A549 (cell line): ENCODE data around the gene POP7. TPM values are rescaled to one million over a fixed set of nuclear protein-coding genes. Genes with fewer than 3 reads are reported as not detected.

Source experiments
- ATAC-seq, 2 experiments: fragments of 200-7000 bp in 1 of 2; fragments of >200 bp in 1 of 2; cut with Nextera tagmentation in 1 of 2; cut with Tn5 transposase in 1 of 2; 3 replicates each; pipeline versions ENCODE4 v1.8.0 to v1.9.1; 2018 to 2020; ENCODE audit warnings: mild to moderate bottlenecking in 1 of 2, moderate library complexity in 1 of 2
- CTCF ChIA-PET: fragments of 300-600 bp; sonication (Branson Sonifier 250); formaldehyde crosslinking; extraction: SDS; loops from one replicate; lab custom pipeline; 2021; ENCODE audit warnings: antibody characterized with exemption, inconsistent platforms; lab: Yijun Ruan, JAX
- POLR2A ChIA-PET: fragments of 350-600 bp; formaldehyde crosslinking; extraction: SDS; loops from one replicate; lab custom pipeline; 2021; ENCODE audit warnings: antibody characterized with exemption, inconsistent platforms; lab: Yijun Ruan, JAX
- DNase-seq, 2 experiments: peaks; one replicate each; pipeline versions ENCODE4 v3.0.0 to v3.0.0-alpha.2; 2011 to 2016; ENCODE audit warnings: low read depth in 1 of 2, low spot score in 1 of 2
- FAIRE-seq: peaks from 2 replicates; lab custom pipeline; 2011; peaks lifted over from hg19 to GRCh38; lab: Jason Lieb, UNC
- H3K27ac ChIP-seq, 2 experiments: fragments of >200 bp; sonication (Bioruptor Twin); formaldehyde crosslinking; 3 replicates each; pipeline ENCODE4 v1.5.1; 2016 to 2017
- H3K4me1 ChIP-seq: fragments of >200 bp; sonication (Bioruptor Twin); formaldehyde crosslinking; 3 replicates; pipeline ENCODE4 v1.6.1; 2016
- H3K4me2 ChIP-seq: fragments of >200 bp; sonication (Bioruptor Twin); formaldehyde crosslinking; 3 replicates; pipeline ENCODE4 v1.6.1; 2016
- H3K4me3 ChIP-seq: fragments of >200 bp; sonication (Bioruptor Twin); formaldehyde crosslinking; 3 replicates; pipeline ENCODE4 v1.5.1; 2016
- H3K9me3 ChIP-seq: fragments of >200 bp; sonication (Bioruptor Twin); formaldehyde crosslinking; 3 replicates; pipeline ENCODE4 v1.6.1; 2016
- BHLHE40 ChIP-seq: IDR thresholded peaks from 2 replicates; pipeline ENCODE4 v1.6.1; 2012; ENCODE audit warnings: low read depth, low read length, inconsistent platforms
- CBX8 ChIP-seq: fragments of 200-600 bp; sonication (generic); IDR thresholded peaks from 2 replicates; pipeline ENCODE4 v1.6.1; 2016
- CEBPB ChIP-seq, 2 experiments: fragments of >200 bp in 1 of 2; sonication (Bioruptor Twin) in 1 of 2; formaldehyde crosslinking in 1 of 2; IDR thresholded peaks; 2 replicates each; pipeline ENCODE4 v1.6.1; 2012 to 2016
- EHF ChIP-seq: fragments of 250-450 bp; sonication (Bioruptor Pico); IDR thresholded peaks from 2 replicates; pipeline ENCODE4 v1.5.0; 2020; ENCODE audit warnings: mild to moderate bottlenecking
- EHMT2 ChIP-seq: fragments of 200-600 bp; sonication (generic); IDR thresholded peaks from 2 replicates; pipeline ENCODE4 v1.6.1; 2016; ENCODE audit warnings: antibody characterized with exemption, low read depth, mild to moderate bottlenecking, moderate library complexity
- FOSL2 ChIP-seq, 2 experiments: fragments of 450-650 bp in 1 of 2; fragments of >200 bp in 1 of 2; sonication (Bioruptor Twin) in 1 of 2; formaldehyde crosslinking; IDR thresholded peaks; 2 replicates each; pipeline versions ENCODE4 v1.5.0 to v1.6.1; 2016 to 2020; ENCODE audit warnings: mild to moderate bottlenecking in 1 of 2, moderate library complexity in 1 of 2
- HDAC2 ChIP-seq: fragments of 200-600 bp; sonication (generic); IDR thresholded peaks from 2 replicates; pipeline ENCODE4 v1.6.1; 2016
- HOXA7 ChIP-seq: fragments of 250-450 bp; sonication (Bioruptor Pico); IDR thresholded peaks from 2 replicates; pipeline ENCODE4 v1.5.0; 2020; ENCODE audit warnings: mild to moderate bottlenecking, moderate library complexity
- HOXB5 ChIP-seq: fragments of 250-450 bp; sonication (Bioruptor Pico); IDR thresholded peaks from 2 replicates; pipeline ENCODE4 v1.5.0; 2020; ENCODE audit warnings: mild to moderate bottlenecking, moderate library complexity
- JUNB ChIP-seq: fragments of >200 bp; sonication (Bioruptor Twin); formaldehyde crosslinking; IDR thresholded peaks from 2 replicates; pipeline ENCODE4 v1.6.1; 2016
- MYC ChIP-seq: IDR thresholded peaks from 2 replicates; pipeline ENCODE4 v1.6.1; 2012; ENCODE audit warnings: mild to moderate bottlenecking, inconsistent platforms, low read length, improper control_type of control experiment, borderline replicate concordance
- RAD21 ChIP-seq, 2 experiments: fragments of >200 bp in 1 of 2; sonication (Bioruptor Twin) in 1 of 2; formaldehyde crosslinking in 1 of 2; IDR thresholded peaks in 1 of 2; conservative IDR thresholded peaks in 1 of 2; 2 replicates in 1 of 2; 3 replicates in 1 of 2; pipeline ENCODE4 v1.6.1; 2012 to 2018; ENCODE audit warnings: inconsistent platforms in 1 of 2
- SMC3 ChIP-seq: fragments of >200 bp; sonication (Bioruptor Twin); formaldehyde crosslinking; IDR thresholded peaks from 3 replicates; pipeline ENCODE4 v1.6.1; 2018; ENCODE audit warnings: inconsistent platforms
- SREBF2 ChIP-seq: fragments of 450-650 bp; IDR thresholded peaks from 2 replicates; pipeline ENCODE4 v1.6.1; 2014; ENCODE audit warnings: mild to moderate bottlenecking, moderate library complexity
- TFCP2L1 ChIP-seq: fragments of 250-450 bp; sonication (Bioruptor Pico); IDR thresholded peaks from 2 replicates; pipeline ENCODE4 v1.5.0; 2021; ENCODE audit warnings: mild to moderate bottlenecking
- ZC3H11A ChIP-seq: fragments of 450-650 bp; IDR thresholded peaks from 2 replicates; pipeline ENCODE4 v1.6.1; 2014; ENCODE audit warnings: antibody characterized with exemption, mild to moderate bottlenecking
- ZNF302 ChIP-seq: fragments of 250-450 bp; sonication (Bioruptor Pico); IDR thresholded peaks from 2 replicates; pipeline ENCODE4 v1.9.0; 2021; ENCODE audit warnings: inconsistent platforms, mild to moderate bottlenecking, moderate library complexity
- WGBS: methylation state at CpG from one replicate; pipeline ENCODE4 v1.1.6; 2017; ENCODE audit errors: missing lambda C conversion rate; 5-methylcytosine and 5-hydroxymethylcytosine counted together
- polyA plus RNA-seq, 4 experiments: library from polyadenylated mRNA; depleted of rRNA in 3 of 4; stranded (reverse); fragments of >200 nt; fragmentation: RNase III in 1 of 4; extraction: RNeasy Plus Mini Kit Qiagen cat#74134 plus additional on column Dnase treatment in 1 of 4; gene quantifications; 2 replicates in 3 of 4; 3 replicates in 1 of 4; pipeline ENCODE4 v1.2.3, GENCODE V29; 2011 to 2017
- TF ChIP-seq, protein P1 (sequence below): fragments of >200 bp; sonication (Bioruptor Twin); formaldehyde crosslinking; IDR thresholded peaks from 3 replicates; pipeline ENCODE4 v1.6.1; 2016
- TF ChIP-seq, protein P2 (sequence below): fragments of >200 bp; sonication (Bioruptor Twin); formaldehyde crosslinking; IDR thresholded peaks from 2 replicates; pipeline ENCODE4 v1.6.1; 2016
- TF ChIP-seq, protein P3 (sequence below): IDR thresholded peaks from 2 replicates; pipeline ENCODE4 v1.6.1; 2012; ENCODE audit warnings: low read depth, borderline replicate concordance
- TF ChIP-seq, protein P4 (sequence below): IDR thresholded peaks from 2 replicates; pipeline ENCODE4 v1.6.1; 2012
- TF ChIP-seq, protein P5 (sequence below): fragments of 450-650 bp; IDR thresholded peaks from 2 replicates; pipeline ENCODE4 v1.6.1; 2014; ENCODE audit warnings: antibody characterized with exemption

POP7 gene
- polyA plus RNA-seq, 2 of the 4 experiments (the other 2 are of a cell fraction), result 29.5 to 77.4 TPM

GRCh38 chr7:100686201-100686821 is 19.6 kb upstream of the POP7 start:
- no peak for FAIRE-seq
- POLR2A ChIA-PET, result no interaction called here
- TF ChIP-seq MYC (no peak), FOSL2 (IDR thresholded peaks at IDR 0.05) (no peak), FOSL2 (CRISPR knock-in tag; IDR thresholded peaks at IDR 0.05) (no peak), EHF (no peak), ZC3H11A (no peak), CEBPB (IDR thresholded peaks at IDR 0.05) (no peak), HOXA7 (CRISPR knock-in tag) (no peak), HOXB5 (no peak), EHMT2 (no peak), RAD21 (conservative IDR thresholded peaks at IDR 0.05 in 1 of 2, IDR thresholded peaks at IDR 0.05 in 1 of 2) (no peak), SMC3 (no peak), TFCP2L1 (CRISPR knock-in tag) (no peak), CBX8 (no peak), ZNF302 (CRISPR knock-in tag) (no peak), BHLHE40 (no peak)
- TF ChIP-seq, protein P1, sequence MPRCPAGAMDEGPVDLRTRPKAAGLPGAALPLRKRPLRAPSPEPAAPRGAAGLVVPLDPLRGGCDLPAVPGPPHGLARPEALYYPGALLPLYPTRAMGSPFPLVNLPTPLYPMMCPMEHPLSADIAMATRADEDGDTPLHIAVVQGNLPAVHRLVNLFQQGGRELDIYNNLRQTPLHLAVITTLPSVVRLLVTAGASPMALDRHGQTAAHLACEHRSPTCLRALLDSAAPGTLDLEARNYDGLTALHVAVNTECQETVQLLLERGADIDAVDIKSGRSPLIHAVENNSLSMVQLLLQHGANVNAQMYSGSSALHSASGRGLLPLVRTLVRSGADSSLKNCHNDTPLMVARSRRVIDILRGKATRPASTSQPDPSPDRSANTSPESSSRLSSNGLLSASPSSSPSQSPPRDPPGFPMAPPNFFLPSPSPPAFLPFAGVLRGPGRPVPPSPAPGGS, result no peak
- TF ChIP-seq, protein P2, sequence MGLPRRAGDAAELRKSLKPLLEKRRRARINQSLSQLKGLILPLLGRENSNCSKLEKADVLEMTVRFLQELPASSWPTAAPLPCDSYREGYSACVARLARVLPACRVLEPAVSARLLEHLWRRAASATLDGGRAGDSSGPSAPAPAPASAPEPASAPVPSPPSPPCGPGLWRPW, result no peak
- TF ChIP-seq, protein P3, sequence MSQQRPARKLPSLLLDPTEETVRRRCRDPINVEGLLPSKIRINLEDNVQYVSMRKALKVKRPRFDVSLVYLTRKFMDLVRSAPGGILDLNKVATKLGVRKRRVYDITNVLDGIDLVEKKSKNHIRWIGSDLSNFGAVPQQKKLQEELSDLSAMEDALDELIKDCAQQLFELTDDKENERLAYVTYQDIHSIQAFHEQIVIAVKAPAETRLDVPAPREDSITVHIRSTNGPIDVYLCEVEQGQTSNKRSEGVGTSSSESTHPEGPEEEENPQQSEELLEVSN, result no peak
- TF ChIP-seq, protein P4, sequence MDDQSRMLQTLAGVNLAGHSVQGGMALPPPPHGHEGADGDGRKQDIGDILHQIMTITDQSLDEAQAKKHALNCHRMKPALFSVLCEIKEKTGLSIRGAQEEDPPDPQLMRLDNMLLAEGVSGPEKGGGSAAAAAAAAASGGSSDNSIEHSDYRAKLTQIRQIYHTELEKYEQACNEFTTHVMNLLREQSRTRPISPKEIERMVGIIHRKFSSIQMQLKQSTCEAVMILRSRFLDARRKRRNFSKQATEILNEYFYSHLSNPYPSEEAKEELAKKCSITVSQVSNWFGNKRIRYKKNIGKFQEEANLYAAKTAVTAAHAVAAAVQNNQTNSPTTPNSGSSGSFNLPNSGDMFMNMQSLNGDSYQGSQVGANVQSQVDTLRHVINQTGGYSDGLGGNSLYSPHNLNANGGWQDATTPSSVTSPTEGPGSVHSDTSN, result no peak
- TF ChIP-seq, protein P5, sequence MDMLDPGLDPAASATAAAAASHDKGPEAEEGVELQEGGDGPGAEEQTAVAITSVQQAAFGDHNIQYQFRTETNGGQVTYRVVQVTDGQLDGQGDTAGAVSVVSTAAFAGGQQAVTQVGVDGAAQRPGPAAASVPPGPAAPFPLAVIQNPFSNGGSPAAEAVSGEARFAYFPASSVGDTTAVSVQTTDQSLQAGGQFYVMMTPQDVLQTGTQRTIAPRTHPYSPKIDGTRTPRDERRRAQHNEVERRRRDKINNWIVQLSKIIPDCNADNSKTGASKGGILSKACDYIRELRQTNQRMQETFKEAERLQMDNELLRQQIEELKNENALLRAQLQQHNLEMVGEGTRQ, result no peak
- TF ChIP-seq, all 56 proteins: peak for 0
- Histone ChIP-seq H3K27ac (no peak overlapping the region), H3K4me3 (no peak overlapping the region), H3K4me2 (no peak overlapping the region), H3K9me3 (no peaks in the 10 kb centered on the region), H3K4me1 (peaks cover 10% of the 10 kb centered on the region)
- DNase-seq (no peak), ATAC-seq (no peak)
- CTCF ChIA-PET, result interaction anchor here (1.1 to 1.5 kb wide), 2 partner anchors 13 to 218 kb away, joined by 4 to 5 read pairs; no protein-coding TSS in a partner anchor
- 92% methylated on average over 28 of the region's 33 CpGs for WGBS

DNA sequence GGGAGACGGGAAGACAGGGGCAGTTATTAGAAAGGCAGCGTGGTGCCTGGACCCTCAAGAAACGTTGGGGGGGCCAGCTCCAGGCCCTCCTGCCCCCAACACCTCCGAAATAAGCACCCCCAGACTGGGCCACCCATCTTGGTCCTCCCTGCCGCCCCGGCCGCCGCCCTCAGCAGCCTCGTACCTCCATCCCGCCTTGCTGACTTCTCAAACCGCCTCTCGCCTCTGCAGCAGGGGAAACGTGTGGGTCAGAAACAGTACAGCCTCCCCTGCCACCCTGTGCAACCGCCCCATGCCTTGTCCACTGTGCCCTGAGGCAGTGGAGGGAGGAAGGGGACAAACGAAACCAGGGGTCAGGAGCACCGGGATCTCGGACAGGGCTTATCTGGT is 19.1 kb upstream of the POP7 start:
- ATAC-seq, result no peak
- no peak for DNase-seq
- H3K4me1 ChIP-seq, result peaks cover 13% of the 10 kb centered on the region
- TF ChIP-seq, protein P5, result no peak
- TF ChIP-seq, protein P2, result no peak
- TF ChIP-seq SMC3, result no peak
- TF ChIP-seq SREBF2, result no peak
- TF ChIP-seq HDAC2, result no peak
- TF ChIP-seq, protein P1, result no peak
- no peak for TF ChIP-seq JUNB
- TF ChIP-seq, all 56 proteins: peak for 0
- Histone ChIP-seq H3K4me2 (no peak overlapping the region), H3K27ac (no peak overlapping the region), H3K9me3 (no peaks in the 10 kb centered on the region), H3K4me3 (no peak overlapping the region)
- ChIA-PET POLR2A (no interaction called here), CTCF (interaction anchor here (1.1 to 7.0 kb wide), 2 partner anchors 10 to 14 kb away, joined by 4 to 72 read pairs; no protein-coding TSS in a partner anchor)
- no peak for FAIRE-seq
- WGBS, result 87% methylated on average over 17 of the region's 17 CpGs
